H9 (cell line): ENCODE results near the gene KIF24. TPM values are rescaled to one million over a fixed set of nuclear protein-coding genes. Genes with fewer than 3 reads are reported as not detected.
"Not testable (repeated sequence)": the region's sequence is repeated elsewhere in the genome, so short reads cannot be mapped to it uniquely, and the experiment has no call there.

Experiments used
- DNase-seq: peaks from one replicate; pipeline ENCODE4 v3.0.0-alpha.2; 2017
- H2AFZ ChIP-seq: one replicate; pipeline ENCODE4 v1.6.1; 2013; ENCODE audit warnings: mild to moderate bottlenecking, low read length, control low read depth, moderate library complexity
- H2AK5ac ChIP-seq: 2 replicates; pipeline ENCODE4 v1.6.1; 2013; ENCODE audit warnings: low read length, control low read depth, mixed read lengths; ENCODE audit not compliant: insufficient read length
- H2BK120ac ChIP-seq: one replicate; pipeline ENCODE4 v1.6.1; 2013; ENCODE audit warnings: low read depth, mild to moderate bottlenecking, low read length, control low read depth, inconsistent platforms; ENCODE audit not compliant: poor library complexity, severe bottlenecking
- H2BK12ac ChIP-seq: 2 replicates; pipeline ENCODE4 v1.6.1; 2013; ENCODE audit warnings: low read length, control low read depth, mixed read lengths, low read depth; ENCODE audit not compliant: insufficient read length
- H2BK15ac ChIP-seq: 2 replicates; pipeline ENCODE4 v1.6.1; 2013; ENCODE audit warnings: low read depth, low read length, control low read depth
- H2BK20ac ChIP-seq: one replicate; pipeline ENCODE4 v1.6.1; 2013; ENCODE audit warnings: low read depth, mild to moderate bottlenecking, low read length, control low read depth, inconsistent platforms; ENCODE audit not compliant: poor library complexity, severe bottlenecking
- H2BK5ac ChIP-seq: 2 replicates; pipeline ENCODE4 v1.6.1; 2013; ENCODE audit warnings: low read length, control low read depth, mixed read lengths; ENCODE audit not compliant: insufficient read length
- H3K14ac ChIP-seq: 2 replicates; pipeline ENCODE4 v1.6.1; 2013; ENCODE audit warnings: low read length, control low read depth; ENCODE audit not compliant: insufficient read depth
- H3K18ac ChIP-seq: 2 replicates; pipeline ENCODE4 v1.6.1; 2013; ENCODE audit warnings: low read depth, mild to moderate bottlenecking, mixed read lengths, low read length, control low read depth; ENCODE audit not compliant: insufficient read length
- H3K23ac ChIP-seq: 2 replicates; pipeline ENCODE4 v1.6.1; 2013; ENCODE audit warnings: low read length, control low read depth, mixed read lengths, low read depth; ENCODE audit not compliant: insufficient read length
- H3K23me2 ChIP-seq: 2 replicates; pipeline ENCODE4 v1.6.1; 2013; ENCODE audit warnings: low read depth, mild to moderate bottlenecking, mixed read lengths, low read length, control low read depth; ENCODE audit not compliant: insufficient read length, poor library complexity, severe bottlenecking
- H3K27ac ChIP-seq: 2 replicates; pipeline ENCODE4 v1.5.1; 2013; ENCODE audit warnings: low read length, control low read depth, mixed read lengths, low read depth; ENCODE audit not compliant: insufficient read length
- H3K27me3 ChIP-seq: 2 replicates; pipeline ENCODE4 v1.6.1; 2013; ENCODE audit warnings: low read length, control low read depth, inconsistent platforms; ENCODE audit not compliant: insufficient read depth
- H3K4ac ChIP-seq: 2 replicates; pipeline ENCODE4 v1.6.1; 2013; ENCODE audit warnings: low read depth, mild to moderate bottlenecking, control low read depth, inconsistent platforms, low read length, moderate library complexity
- H3K4me1 ChIP-seq: 2 replicates; pipeline ENCODE4 v1.6.1; 2013; ENCODE audit warnings: low read length, control low read depth, inconsistent platforms; ENCODE audit not compliant: insufficient read depth
- H3K4me2 ChIP-seq: 2 replicates; pipeline ENCODE4 v1.6.1; 2013; ENCODE audit warnings: low read length, control low read depth, mixed read lengths; ENCODE audit not compliant: insufficient read length, insufficient read depth
- H3K56ac ChIP-seq: 2 replicates; pipeline ENCODE4 v1.6.1; 2013; ENCODE audit warnings: low read depth, mild to moderate bottlenecking, mixed read lengths, low read length, control low read depth; ENCODE audit not compliant: insufficient read length
- H3K79me1 ChIP-seq: 2 replicates; pipeline ENCODE4 v1.6.1; 2013; ENCODE audit warnings: low read depth, mild to moderate bottlenecking, moderate library complexity, low read length, control low read depth, inconsistent platforms; ENCODE audit not compliant: insufficient read depth, poor library complexity, severe bottlenecking
- H3K79me2 ChIP-seq: 2 replicates; pipeline ENCODE4 v1.6.1; 2013; ENCODE audit warnings: low read length, control low read depth, inconsistent platforms; ENCODE audit not compliant: insufficient read depth
- H3K9ac ChIP-seq: 2 replicates; pipeline ENCODE4 v1.6.1; 2013; ENCODE audit warnings: low read length, control low read depth, mixed read lengths; ENCODE audit not compliant: insufficient read length; ENCODE audit errors: extremely low read depth
- H3K9me3 ChIP-seq: one replicate; pipeline ENCODE4 v1.6.1; 2013; ENCODE audit warnings: low read depth, low read length, inconsistent platforms; ENCODE audit not compliant: control insufficient read depth
- H3T11ph ChIP-seq: one replicate; pipeline ENCODE4 v1.6.1; 2013; ENCODE audit warnings: mild to moderate bottlenecking, low read length, control low read depth, inconsistent platforms
- H4K20me1 ChIP-seq: one replicate; pipeline ENCODE4 v1.6.1; 2013; ENCODE audit not compliant: control insufficient read depth, insufficient read length, insufficient read depth
- H4K5ac ChIP-seq: 2 replicates; pipeline ENCODE4 v1.6.1; 2013; ENCODE audit warnings: low read depth, mild to moderate bottlenecking, mixed read lengths, low read length, control low read depth; ENCODE audit not compliant: insufficient read length
- H4K8ac ChIP-seq: replicated peaks from 2 replicates; pipeline ENCODE4 v1.6.1; 2013; ENCODE audit warnings: low read length, control low read depth, mixed read lengths, low read depth; ENCODE audit not compliant: insufficient read length
- H4K91ac ChIP-seq: 2 replicates; pipeline ENCODE4 v1.6.1; 2013; ENCODE audit warnings: low read depth, mild to moderate bottlenecking, moderate library complexity, mixed read lengths, low read length, control low read depth; ENCODE audit not compliant: insufficient read length
- H3K27ac Mint-ChIP-seq, 3 experiments: 2 replicates in 2 of 3; 3 replicates in 1 of 3; pipeline ENCODE4 v1.8.0; 2020 to 2021; ENCODE audit warnings: mixed read lengths in 3 of 3, mild to moderate bottlenecking in 1 of 3, moderate library complexity in 1 of 3
- H3K27me3 Mint-ChIP-seq: 2 replicates; pipeline ENCODE4 v1.8.0; 2021; ENCODE audit warnings: low read depth, mild to moderate bottlenecking, moderate library complexity, mixed read lengths
- H3K36me3 Mint-ChIP-seq, 3 experiments: 2 replicates in 2 of 3; 3 replicates in 1 of 3; pipeline ENCODE4 v1.8.0; 2020 to 2021; ENCODE audit warnings: low read depth in 3 of 3, mixed read lengths in 3 of 3; ENCODE audit not compliant: insufficient read depth in 1 of 3
- H3K4me1 Mint-ChIP-seq, 2 experiments: 2 replicates each; pipeline ENCODE4 v1.8.0; 2020; ENCODE audit warnings: mixed read lengths in 2 of 2
- H3K4me3 Mint-ChIP-seq, 2 experiments: 2 replicates in 1 of 2; 3 replicates in 1 of 2; pipeline ENCODE4 v1.8.0; 2020 to 2021; ENCODE audit warnings: mild to moderate bottlenecking in 2 of 2, mixed read lengths in 2 of 2, moderate library complexity in 1 of 2
- H3K9me3 Mint-ChIP-seq, 2 experiments: 2 replicates in 1 of 2; 3 replicates in 1 of 2; pipeline ENCODE4 v1.8.0; 2020; ENCODE audit warnings: mild to moderate bottlenecking in 2 of 2, mixed read lengths in 2 of 2, moderate library complexity in 1 of 2
- CTCF ChIP-seq: fragments of 200-600 bp; sonication (generic); conservative IDR thresholded peaks from 3 replicates; pipeline ENCODE4 v1.8.0; 2021; ENCODE audit warnings: antibody characterized with exemption, mild to moderate bottlenecking
- WGBS: extraction: QIAGEN DNeasy Blood & Tissue Kit; methylation state at CpG from one replicate; pipeline ENCODE4 v1.1.7; 2013; ENCODE audit warnings: missing lambda C conversion rate, low lambda C conversion rate, mixed read lengths; ENCODE audit not compliant: insufficient read length; ENCODE audit errors: extremely low coverage; 5-methylcytosine and 5-hydroxymethylcytosine counted together
- total RNA-seq: library from RNA; stranded (reverse); gene quantifications from 2 replicates; pipeline ENCODE4 v1.2.1, GENCODE V29; 2021

KIF24 gene
- total RNA-seq, 1 experiment from 2014 or later = 4.0 TPM

- H3K9ac ChIP-seq = no peak overlapping the region
- H4K5ac ChIP-seq = no peak overlapping the region
- no peak overlapping the region for H3K23ac ChIP-seq
- Mint-ChIP-seq H3K36me3 (peaks cover 4 to 40% (median 28%) of the 10 kb centered on the region in 3 experiments; a peak in 6 of 7 replicates), H3K9me3 (no peaks in the 10 kb centered on the region), H3K27me3 (no peaks in the 10 kb centered on the region), H3K4me1 (peaks cover 16 to 20% of the 10 kb centered on the region in 2 experiments), H3K27ac (peak overlapping the region in 2 of 3 experiments; percentile 52 to 53; a peak in 2 of 7 replicates), H3K4me3 (no peak overlapping the region)
- H2AFZ ChIP-seq = no peak overlapping the region
- H3T11ph ChIP-seq = no peak overlapping the region
- H2BK120ac ChIP-seq = no peak overlapping the region
- no peak overlapping the region for H3K14ac ChIP-seq
- H3K4me2 ChIP-seq = no peak overlapping the region
- no peak overlapping the region for H2BK5ac ChIP-seq
- H3K79me1 ChIP-seq = no peaks in the 10 kb centered on the region
- no peak overlapping the region for H4K91ac ChIP-seq
- no peak overlapping the region for H2BK20ac ChIP-seq
- H3K4ac ChIP-seq = no peak overlapping the region
- H3K18ac ChIP-seq = no peak overlapping the region
- no peaks in the 10 kb centered on the region for H3K23me2 ChIP-seq
- no peak for DNase-seq
- no peak overlapping the region for H2BK12ac ChIP-seq
- H4K8ac ChIP-seq = no peak overlapping the region
- H3K9me3 ChIP-seq = no peaks in the 10 kb centered on the region
- no peaks in the 10 kb centered on the region for H3K79me2 ChIP-seq
- no peak overlapping the region for H2BK15ac ChIP-seq
- H3K56ac ChIP-seq = no peak overlapping the region
- peaks cover 8% of the 10 kb centered on the region; the same call in 1 of the 2 replicates for H3K4me1 ChIP-seq
- no peak overlapping the region for H2AK5ac ChIP-seq
- TF ChIP-seq CTCF = no peak
- H4K20me1 ChIP-seq = no peaks in the 10 kb centered on the region
- no CpG with 5 or more reads among the region's 2 CpGs for WGBS
- no peak overlapping the region for H3K27ac ChIP-seq
- H3K27me3 ChIP-seq = no peaks in the 10 kb centered on the region
These were observed 9.8 kb upstream of the KIF24 start for GRCh38 chr9:34338665-34339385.

GRCh38 chr9:34338079-34338478 lies 9.0 kb upstream of the KIF24 start:
- H3K23ac ChIP-seq, H2BK15ac ChIP-seq, H2BK5ac ChIP-seq, H2BK20ac ChIP-seq, H4K91ac ChIP-seq, H3K9me3 Mint-ChIP-seq, H2AFZ ChIP-seq, H3K27me3 Mint-ChIP-seq, H3K56ac ChIP-seq, H3K4ac ChIP-seq, H3K79me2 ChIP-seq, H3K27ac Mint-ChIP-seq, H3K23me2 ChIP-seq, H3K9ac ChIP-seq, H4K20me1 ChIP-seq, H2BK12ac ChIP-seq, H3K79me1 ChIP-seq, H2AK5ac ChIP-seq, H3K27ac ChIP-seq, H3K4me1 ChIP-seq, H3K9me3 ChIP-seq, DNase-seq, H3K27me3 ChIP-seq, H3K4me2 ChIP-seq, H4K5ac ChIP-seq, H3K18ac ChIP-seq, H2BK120ac ChIP-seq, H3K14ac ChIP-seq, H3K4me3 Mint-ChIP-seq, H3T11ph ChIP-seq, H4K8ac ChIP-seq: not testable (repeated sequence)
- H3K4me1 Mint-ChIP-seq = peaks cover 21 to 23% of the 10 kb centered on the region in 2 experiments
- H3K36me3 Mint-ChIP-seq = peaks cover 4 to 32% (median 21%) of the 10 kb centered on the region in 3 experiments; a peak in 6 of 7 replicates
